A172 (cell line): ENCODE data around the gene KCNQ1. TPM values are rescaled to one million over a fixed set of nuclear protein-coding genes. Genes with fewer than 3 reads are reported as not detected.
"Not testable (repeated sequence)": the region's sequence is repeated elsewhere in the genome, so short reads cannot be mapped to it uniquely, and the experiment has no call there.

Experiments used
- DNase-seq: peaks from one replicate; pipeline ENCODE4 v3.0.0-alpha.2; 2015; ENCODE audit warnings: low spot score
- total RNA-seq: library from RNA; depleted of rRNA; stranded (reverse); fragments of >200 nt; shearing (Covaris generic); gene quantifications from 2 replicates; pipeline ENCODE4 v1.2.3, GENCODE V29; 2014

Gene KCNQ1
- total RNA-seq, 1 experiment from 2014 or later = 3.5 TPM

DNA sequence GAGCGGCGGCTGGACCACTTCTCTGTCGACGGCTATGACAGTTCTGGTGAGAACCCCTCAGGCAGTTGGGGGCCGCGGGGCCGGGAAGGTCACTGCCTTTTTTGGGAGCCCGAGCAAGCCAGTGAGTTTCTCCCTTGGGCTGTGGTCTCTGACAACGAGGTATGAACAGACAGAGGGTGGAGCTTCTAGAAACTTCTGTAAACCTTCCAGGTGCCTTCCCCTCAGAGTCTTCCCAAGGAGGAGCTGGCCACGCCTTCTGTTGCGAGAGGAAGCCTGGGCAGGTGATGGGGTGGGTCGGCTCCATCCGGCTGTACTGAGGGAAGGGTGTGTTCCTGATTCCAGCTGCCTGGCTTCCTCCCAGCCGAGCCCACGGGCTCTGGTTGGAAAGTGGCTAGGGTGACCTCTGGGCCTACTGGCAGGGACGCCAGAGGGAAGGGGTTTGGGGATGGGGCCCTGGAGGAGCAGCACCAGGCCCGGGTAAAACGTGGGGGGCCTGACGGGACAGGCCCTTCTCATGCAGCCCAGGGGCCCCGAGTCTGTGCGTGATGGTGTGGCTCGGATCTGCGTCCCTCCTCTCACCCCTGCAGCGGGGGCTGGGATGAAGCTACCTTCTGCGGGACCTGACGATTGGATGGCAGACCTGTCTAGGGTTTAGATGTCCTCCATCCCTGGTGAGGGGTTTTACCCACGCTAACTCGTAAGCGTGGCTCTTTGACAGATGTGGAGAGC lies 144.2 kb downstream of the KCNQ1 start:
- DNase-seq = no peak

DNA sequence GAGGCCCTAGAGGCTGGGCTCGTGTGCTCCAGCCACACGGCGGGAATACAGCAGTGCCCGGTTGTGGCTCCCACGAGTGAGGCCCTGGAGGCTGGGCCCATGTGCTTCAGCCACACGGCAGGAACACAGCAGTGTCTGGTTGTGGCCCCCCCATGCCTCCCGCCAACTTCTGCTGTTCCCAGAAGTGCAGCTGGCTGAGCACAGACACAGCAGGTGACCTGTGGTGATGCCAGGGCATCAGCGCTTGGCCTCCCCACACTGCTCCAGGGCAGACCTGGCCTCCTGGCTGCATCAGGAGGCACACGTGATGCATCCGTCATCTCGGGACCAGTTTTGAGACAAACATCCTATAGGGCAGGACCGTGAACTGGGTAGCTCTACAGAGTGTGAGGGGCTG lies 144.7 kb downstream of the KCNQ1 start:
- DNase-seq = no peak

DNA sequence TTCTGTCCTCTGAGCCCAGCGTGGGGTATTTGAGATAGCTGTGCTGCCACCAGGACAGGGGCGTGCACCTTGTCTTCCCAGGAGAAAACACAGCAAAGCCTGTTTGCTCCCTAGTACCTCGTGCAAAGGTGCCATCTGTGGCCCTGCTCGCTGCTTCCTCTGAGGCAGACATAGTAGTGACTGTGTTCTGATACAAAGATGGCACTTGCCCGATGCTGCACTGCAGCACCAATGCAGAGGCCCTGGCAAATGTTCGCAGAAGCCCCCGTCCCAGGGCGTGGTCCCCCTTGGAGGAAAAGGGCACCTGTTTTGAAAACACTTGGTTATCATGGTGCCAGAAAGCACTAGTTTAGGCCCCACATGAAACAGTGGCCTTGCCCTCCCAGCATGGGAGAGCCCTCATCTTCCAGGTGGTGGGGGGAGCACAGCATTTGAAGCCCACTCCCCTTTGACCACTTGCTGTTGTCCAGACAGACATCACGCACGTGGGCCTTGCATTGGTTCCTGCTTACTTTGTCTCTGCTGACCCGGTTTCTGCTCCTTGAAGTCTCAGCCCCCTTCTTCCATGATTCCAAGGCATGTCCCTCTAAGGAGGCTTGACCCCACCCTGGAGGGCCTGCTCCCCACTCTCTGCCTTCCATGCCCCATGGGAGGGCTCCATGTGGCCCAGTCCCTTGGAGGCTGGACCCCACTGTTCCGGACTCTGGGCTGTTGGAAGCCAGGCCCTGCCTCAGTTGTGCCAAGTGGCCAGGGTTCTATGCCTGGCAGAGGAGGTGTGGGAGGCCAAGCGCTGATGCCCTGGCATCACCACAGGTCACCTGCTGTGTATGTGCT lies 145.5 kb downstream of the KCNQ1 start:
- no peak for DNase-seq

DNA sequence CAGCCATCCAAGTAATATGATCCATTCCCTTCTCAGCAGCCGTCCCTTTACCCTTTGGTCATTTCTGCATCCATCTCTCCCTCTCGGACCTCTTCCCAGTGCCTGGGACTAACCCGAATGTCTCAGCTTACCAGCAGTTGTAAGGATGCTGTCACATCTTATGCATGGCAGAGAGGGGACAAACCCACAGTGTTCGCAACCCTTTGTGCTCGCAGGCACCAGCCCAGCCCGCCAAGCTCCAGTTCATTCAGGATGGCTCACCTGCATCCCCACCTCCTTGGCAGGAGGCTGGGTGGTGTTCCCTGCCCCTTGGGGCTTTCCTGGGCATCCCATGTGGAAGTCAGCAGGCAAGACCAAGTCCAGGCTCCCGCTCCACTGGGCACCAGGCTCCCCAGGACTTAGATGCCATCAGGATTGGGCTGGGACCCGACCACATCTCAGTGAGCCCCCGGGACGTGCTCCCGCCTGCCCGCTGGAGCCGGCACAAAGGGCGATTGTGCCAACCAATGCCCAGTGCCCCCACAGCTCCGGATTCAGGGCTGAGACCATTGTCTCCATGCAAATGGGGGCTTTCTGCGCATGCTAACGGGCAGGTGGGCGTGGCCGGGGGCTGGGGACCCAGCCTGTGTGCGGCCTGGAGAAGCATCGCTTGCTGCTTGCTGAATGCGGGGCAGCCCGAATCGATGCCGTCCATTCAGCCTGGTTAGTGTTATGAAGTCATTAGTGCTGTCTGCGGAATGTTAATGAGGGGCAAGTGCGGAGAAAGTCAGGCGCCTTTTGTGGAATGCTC lies 146.4 kb downstream of the KCNQ1 start:
- no peak for DNase-seq

DNA sequence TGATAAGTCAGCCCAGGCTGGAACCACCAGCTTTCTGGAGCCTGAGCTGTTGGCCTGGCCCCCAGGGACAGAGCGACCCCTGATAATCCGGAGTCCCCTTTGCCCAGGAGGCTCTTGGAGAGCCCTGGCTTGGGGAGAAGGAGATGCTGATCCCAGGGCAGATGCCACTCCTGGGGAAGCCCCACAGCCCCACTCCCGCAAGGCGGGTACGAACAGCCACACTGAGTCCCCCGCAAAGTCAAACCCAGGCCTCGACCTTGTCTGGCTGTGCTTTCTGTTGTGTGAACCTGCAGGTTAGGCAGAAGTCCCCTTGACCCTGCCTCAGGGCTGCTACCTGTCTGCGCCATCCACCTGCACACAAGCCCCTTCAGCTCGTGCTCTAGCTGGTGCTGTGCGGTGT lies 147.0 kb downstream of the KCNQ1 start:
- no peak for DNase-seq

DNA sequence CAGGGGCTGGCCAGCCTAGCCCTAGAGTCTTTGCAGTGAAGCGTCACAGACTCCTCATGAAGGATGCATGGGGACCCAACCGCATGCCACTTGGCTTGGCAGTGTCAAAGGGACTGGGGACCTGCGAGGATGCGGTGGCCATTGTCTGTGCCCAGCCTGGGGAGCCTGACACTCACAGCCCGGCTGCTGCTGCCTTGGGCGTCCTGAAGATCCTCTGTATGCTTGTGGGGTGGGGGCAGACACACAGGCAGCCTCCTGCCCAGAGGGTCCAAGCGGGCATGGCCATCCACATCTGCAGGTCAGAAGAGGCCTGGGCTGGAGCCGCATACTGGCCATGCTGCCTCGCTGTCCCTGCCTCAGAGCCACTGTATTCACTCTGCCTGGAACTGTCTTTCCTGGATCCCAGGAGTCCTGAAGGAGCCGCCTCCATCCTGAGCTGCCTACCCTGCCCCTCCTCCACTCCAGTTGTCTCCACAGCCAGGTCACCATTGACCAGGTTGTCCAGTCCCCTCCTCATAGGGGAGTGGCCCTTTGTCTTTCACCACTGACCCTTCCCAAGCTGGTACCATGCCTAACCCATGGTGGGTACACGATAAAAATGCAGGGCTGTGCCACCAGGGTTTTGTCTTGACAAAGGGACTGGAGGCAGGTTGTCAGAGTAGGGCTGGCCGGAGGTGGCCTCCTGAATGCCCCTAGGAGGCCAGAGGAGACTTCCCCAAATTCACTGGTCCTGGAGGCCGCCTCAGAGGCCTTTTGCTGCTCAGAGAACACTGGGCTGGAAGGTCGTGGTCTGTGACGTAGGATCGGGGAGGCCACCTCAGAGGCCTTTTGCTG lies 148.0 kb downstream of the KCNQ1 start:
- DNase-seq = no peak

DNA sequence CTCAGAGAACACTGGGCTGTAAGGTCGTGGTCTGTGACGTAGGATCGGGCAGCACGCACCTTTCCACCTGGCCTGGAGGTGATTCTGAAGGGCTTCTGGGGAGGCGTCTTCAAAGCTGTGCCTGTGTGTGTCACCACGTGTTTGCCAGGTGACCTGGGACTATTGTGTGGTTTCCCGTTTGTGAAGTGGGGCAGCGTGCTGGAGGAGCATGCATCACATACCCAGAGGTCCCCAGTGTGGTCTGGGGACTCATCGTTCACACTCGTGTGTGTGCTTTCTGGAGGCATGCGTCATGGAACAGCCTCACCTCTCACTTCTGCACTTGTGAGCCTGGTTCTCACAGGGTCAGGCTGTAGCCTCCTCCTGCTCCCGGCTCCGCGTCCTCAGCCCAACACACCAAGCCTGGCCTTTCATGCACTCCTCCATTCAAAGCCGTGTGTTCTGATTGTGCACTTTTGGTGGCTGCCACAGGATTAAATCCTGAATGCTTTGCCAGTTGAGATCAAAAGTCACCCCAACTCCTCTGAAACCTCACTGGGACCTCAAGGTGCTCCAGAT lies 148.7 kb downstream of the KCNQ1 start:
- DNase-seq = no peak

DNA sequence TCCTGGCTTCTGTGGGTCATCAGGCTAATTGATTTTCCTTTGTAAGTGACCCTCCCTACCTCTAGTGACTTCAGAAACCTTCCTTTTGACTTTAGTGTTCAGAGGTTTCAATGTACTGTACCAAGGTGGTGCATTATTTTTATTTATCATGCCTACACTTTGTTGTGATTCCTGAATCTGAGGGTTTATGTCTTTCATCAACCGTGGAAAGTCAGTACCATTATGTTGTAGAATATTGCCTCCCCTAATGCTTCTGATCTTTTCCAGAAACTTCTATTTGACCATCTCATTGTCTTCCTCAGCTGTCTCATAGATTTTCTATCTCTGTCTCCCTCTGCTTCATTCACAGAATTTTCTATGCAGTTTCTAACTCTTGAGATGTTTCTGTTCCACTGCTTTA lies 149.5 kb downstream of the KCNQ1 start:
- no peak for DNase-seq

DNA sequence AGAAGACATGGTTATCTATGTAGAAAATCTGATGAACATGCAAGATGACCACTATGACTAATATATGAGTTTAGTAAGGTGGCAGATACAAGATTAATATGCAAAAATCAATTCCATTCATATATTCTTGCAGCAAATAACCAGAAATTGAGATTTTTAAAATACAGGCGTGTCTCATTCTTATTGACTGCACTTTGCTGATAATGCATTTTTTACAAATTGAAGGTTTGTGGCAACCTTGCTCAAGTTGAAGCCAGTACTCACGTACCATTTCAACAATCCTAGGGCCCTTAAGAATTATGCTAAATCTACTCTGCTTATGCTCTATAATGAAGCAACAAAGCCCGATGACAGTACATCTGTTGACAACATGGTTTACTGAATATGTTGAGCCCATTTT lies 150.4 kb downstream of the KCNQ1 start:
- no peak for DNase-seq

DNA sequence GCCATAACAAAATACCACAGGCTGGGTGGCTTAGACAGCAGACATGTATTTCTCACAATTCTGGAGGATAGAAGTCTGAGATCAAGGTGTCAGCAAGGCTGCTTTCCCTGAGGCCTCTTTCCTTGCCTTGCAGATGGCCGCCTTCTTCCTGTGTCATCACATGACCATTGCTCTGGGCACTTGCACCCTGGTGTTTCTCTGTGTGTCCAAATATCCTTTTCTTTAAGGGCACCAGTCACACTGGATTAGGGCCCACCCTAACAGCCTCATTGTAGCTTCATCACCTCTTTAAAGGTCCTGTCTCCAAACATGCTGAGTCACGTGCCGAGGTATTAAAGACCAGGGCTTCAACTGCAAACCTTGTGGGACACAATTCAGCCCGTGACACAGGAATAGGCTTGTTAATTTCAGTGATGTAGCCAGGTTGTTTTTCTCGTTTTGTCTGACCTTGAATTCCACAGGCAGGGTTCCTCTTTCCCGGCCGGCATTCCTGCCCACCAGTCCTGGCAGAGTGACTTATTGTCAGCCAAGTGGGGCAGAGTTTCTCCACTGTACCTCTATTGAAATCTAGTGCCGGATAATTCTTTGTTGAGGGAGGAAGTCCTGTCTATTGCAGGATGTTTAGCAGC lies 154.9 kb downstream of the KCNQ1 start:
- DNase-seq = no peak

DNA sequence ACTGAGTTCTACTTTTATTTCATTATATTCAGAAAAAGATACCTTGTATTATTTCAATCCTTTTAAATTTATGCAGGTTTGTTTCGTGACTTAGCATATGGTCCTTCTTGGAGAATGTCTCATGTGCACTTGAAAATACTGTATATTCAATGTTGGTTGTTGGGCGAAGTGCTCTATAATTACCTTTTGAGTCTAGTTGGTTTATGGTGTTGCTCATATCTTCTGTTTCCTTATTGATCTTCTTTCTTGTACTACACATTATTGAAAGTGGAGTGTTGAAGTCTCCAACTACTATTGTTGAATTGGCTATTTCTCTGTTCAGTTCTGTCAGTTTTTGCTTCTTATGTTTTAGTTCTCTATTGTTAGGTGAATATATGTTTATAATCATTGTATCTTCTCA lies 164.5 kb downstream of the KCNQ1 start:
- DNase-seq = no peak

DNA sequence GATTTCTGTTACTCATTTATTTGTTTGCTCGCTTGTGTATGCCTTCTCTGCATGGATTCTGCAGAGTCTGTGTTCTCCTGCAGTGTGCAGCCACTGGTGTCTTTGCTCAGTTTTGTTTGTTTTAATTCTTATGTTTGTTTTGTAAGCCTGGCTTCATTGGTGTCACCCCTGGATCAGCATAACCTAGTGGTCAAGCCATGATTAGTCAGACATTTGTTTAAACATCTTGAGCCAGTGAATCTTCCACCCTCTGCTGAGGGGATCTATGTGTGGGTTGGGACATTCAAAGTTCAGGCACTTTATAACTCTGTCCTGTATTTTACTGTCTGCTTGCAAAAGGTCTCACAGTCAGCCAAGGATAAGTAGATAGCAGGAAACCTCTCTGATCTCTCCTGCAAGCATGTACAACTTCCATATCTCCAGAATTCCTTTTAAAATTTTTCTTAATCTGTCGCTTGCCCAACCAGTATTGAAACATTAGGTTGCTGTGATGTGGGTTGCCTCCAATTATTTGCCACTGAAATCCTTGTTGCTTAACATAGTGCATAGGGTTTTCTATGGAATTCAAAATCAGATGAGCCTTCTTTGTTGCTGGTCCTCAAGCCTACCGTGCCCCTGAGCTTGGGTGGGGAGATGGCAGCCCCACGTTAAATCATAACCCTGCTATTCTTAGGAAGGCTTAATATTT lies 168.2 kb downstream of the KCNQ1 start:
- DNase-seq = no peak

DNA sequence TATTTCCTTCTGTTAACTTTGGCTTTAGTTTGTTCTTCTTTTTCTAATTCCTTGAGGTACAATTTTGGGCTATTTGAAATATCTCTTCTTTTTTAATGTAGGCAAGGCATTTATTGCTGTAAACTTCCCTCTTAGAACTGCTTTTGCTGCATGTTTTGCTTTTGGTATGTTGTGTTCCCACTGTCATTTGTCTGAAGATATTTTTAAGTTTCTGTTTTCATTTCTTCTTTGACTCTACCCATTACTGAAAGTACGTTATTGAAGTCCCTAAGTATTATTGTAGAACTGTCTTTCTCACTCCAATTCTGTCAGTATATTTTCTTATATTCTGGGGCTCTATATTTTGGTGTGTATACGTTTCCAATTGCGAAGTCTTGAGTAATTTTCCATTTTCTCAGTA lies 177.1 kb downstream of the KCNQ1 start:
- DNase-seq = no peak

DNA sequence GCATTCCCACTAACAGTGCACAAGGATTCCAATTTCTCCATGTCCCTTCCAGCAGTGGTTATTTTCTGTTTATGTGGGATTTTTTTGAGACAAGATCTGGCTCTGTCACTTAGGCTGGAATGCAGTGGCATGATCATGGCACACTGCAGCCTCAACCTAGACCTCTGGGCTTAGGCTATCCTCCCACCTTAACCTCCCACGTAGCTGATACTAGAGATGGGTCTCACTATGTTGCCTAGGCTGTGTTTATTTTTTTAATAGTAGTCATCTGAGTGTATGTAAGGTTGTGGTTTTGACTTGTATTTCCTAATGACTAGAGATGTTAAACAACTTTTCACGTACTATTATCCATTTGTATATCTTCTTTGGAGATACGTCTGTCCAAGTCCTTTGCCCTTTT lies 180.4 kb downstream of the KCNQ1 start:
- no peak for DNase-seq

DNA sequence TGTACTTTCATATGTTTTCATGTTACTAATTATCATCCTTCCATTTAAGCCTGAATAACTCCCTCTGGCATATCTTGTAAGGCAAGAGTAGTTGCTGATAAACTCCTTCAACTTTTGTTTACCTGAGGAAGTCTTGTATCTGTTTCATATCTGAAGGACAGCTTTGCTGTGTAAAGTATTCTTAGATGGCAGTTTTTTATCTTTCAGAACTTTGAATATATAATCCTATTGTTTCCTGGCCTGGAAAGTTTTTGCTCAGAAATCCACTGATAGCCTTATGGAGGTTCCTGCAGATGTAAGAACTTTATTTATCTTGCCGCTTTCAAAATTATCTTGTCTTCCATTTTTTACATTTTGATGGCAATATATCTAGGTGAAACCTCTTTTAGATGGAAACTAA lies 185.9 kb downstream of the KCNQ1 start:
- no peak for DNase-seq

DNA sequence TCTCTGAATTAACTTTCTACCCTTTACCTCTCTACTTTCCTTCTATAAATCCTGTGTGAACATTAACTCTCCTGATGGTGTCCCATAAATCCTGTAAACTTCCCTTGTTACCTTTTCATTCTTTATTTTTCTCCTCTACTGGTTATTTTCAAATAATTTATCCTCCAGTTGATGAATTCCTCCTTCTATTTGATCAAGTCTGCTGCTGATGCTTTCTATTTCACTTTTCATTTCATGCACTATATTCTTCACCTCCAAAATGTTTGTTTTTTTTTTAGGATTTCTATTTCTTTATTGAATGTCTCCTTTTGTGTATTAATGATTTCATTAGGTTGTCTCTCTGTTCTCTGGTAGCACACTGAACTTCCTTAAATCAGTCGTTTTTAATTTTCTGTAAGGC lies 186.4 kb downstream of the KCNQ1 start:
- DNase-seq = no peak

DNA sequence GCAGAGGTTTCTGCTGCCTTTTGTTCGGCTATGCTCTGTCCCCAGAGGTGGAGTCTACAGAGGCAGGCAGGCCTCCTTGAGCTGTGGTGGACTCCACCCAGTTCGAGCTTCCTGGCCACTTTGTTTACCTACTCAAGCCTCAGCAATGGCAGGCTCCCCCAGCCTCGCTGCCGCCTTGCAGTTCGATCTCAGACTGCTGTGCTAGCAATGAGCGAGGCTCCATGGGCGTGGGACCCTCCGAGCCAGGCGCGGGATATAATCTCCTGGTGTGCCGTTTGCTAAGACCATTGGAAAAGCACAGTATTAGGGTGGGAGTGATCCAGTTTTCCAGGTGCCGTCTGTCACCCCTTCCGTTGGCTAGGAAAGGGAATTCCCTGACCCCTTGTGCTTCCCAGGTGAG lies 195.0 kb downstream of the KCNQ1 start:
- DNase-seq = not testable (repeated sequence)

DNA sequence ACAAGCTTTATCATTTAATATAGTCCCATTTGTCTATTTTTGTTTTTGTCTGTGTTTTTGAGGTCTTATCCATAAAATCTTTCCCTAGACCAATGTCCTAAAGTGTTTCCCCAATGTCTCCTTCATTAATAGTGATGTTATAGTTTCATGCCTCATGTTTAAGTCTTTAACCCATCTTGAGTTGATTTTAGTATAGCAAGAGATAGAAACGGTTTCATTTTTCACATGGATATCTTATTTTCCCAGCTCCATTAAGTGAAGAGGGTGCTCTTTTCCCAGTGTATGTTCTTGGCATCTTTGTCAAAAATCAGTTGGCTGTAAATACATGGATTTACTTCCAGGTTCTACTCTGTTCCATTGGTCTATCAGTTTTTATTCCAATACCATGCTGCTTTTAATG lies 196.8 kb downstream of the KCNQ1 start:
- DNase-seq = no peak

DNA sequence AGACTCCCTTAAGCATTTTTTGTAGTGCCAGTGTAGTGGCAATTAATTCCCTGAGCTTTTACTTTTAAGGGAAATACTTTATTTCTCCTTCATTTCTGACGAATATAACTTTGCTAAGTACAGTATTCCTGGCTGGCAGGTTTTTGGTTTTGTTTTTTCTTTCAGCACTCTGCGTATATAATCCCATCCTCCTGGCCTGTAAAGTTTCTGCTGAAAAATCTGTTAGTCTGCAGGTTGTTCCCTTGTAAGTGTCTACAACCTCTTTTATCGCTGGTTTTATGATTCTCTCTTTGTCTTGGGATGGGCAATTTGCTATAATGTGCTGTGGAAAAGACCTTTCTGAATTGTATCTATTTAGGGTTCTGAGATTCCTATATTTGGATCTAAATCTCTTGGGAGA lies 198.9 kb downstream of the KCNQ1 start:
- no peak for DNase-seq
